Suprapubic skin (tissue), 4 donors: Measurements from ENCODE around the gene UQCRQ. TPM values are rescaled to one million over a fixed set of nuclear protein-coding genes. Genes with fewer than 3 reads are reported as not detected.

Experiments
- DNase-seq, 2 donors: peaks; one replicate each; pipeline ENCODE4 v3.0.0-alpha.2; 2019; ENCODE audit warnings: low spot score in 2 of 2
- H3K27ac ChIP-seq: fragments of 200-600 bp; sonication (generic); one replicate; pipeline ENCODE4 v1.5.1; 2019
- H3K27me3 ChIP-seq: fragments of 200-600 bp; sonication (generic); one replicate; pipeline ENCODE4 v1.5.1; 2019
- H3K36me3 ChIP-seq: fragments of 200-600 bp; sonication (generic); one replicate; pipeline ENCODE4 v1.5.1; 2019
- H3K4me1 ChIP-seq: fragments of 200-600 bp; sonication (generic); one replicate; pipeline ENCODE4 v1.5.1; 2019
- H3K4me3 ChIP-seq: fragments of 200-600 bp; sonication (generic); one replicate; pipeline ENCODE4 v1.5.1; 2019; ENCODE audit warnings: mild to moderate bottlenecking
- H3K9me3 ChIP-seq: fragments of 200-600 bp; sonication (generic); one replicate; pipeline ENCODE4 v1.5.1; 2019
- CTCF ChIP-seq, 2 donors: fragments of 200-600 bp in 1 of 2; fragments of 450-650 bp in 1 of 2; sonication (generic) in 1 of 2; IDR thresholded peaks; one replicate each; pipeline ENCODE4 v1.5.1; 2016 to 2019; ENCODE audit warnings: antibody characterized with exemption in 2 of 2, mild to moderate bottlenecking in 1 of 2, moderate library complexity in 1 of 2
- EP300 ChIP-seq: sonication (generic); formaldehyde crosslinking; IDR thresholded peaks from one replicate; pipeline ENCODE4 v1.6.1; 2017; ENCODE audit warnings: antibody characterized with exemption
- POLR2A ChIP-seq, 2 donors: fragments of 450-650 bp; IDR thresholded peaks; one replicate each; pipeline ENCODE4 v1.6.1; 2017; ENCODE audit warnings: antibody characterized with exemption in 2 of 2, mild to moderate bottlenecking in 2 of 2, moderate library complexity in 2 of 2
- POLR2AphosphoS5 ChIP-seq, 3 donors: sonication (generic); formaldehyde crosslinking; IDR thresholded peaks; one replicate each; pipeline ENCODE4 v1.6.1; 2017; ENCODE audit warnings: antibody characterized with exemption in 3 of 3
- WGBS: methylation state at CpG from one replicate; pipeline ENCODE4 v1.1.5; 2018; 5-methylcytosine and 5-hydroxymethylcytosine counted together
- total RNA-seq, 4 donors: library from RNA; depleted of rRNA; stranded (reverse); fragments of >200 nt; gene quantifications; one replicate each; pipeline ENCODE4 v1.1.0, GENCODE V29; 2016

Gene UQCRQ
- total RNA-seq, 4 donors from 2014 or later, result 124 to 243 (median 161) TPM

- peak; percentile 81 to 89 for DNase-seq
- Histone ChIP-seq H3K9me3 (no peaks in the 10 kb centered on the region), H3K4me3 (peak overlapping the region; percentile 87), H3K4me1 (peaks cover 26% of the 10 kb centered on the region), H3K27ac (peak overlapping the region; percentile 74), H3K27me3 (peaks cover 16% of the 10 kb centered on the region), H3K36me3 (no peaks in the 10 kb centered on the region)
- no peak for TF ChIP-seq POLR2AphosphoS5 (IDR thresholded peaks at IDR 0.05)
- no peak for TF ChIP-seq POLR2A (IDR thresholded peaks at IDR 0.05)
- peak; percentile 60 to 93 for TF ChIP-seq CTCF (IDR thresholded peaks at IDR 0.05)
- TF ChIP-seq EP300, result no peak
- WGBS, result 23% methylated on average over 8 of the region's 75 CpGs
These were observed 36.6 kb upstream of the UQCRQ start for GRCh38 chr5:132829742-132830435.

- H3K4me3 ChIP-seq, result peak within 1 kb of the TSS; percentile 87
- H3K27me3 ChIP-seq, result peaks cover 13% of the 10 kb centered on the region
- peak within 1 kb of the TSS; percentile 74 for H3K27ac ChIP-seq
- H3K4me1 ChIP-seq, result peaks cover 22% of the 10 kb centered on the region
- TF ChIP-seq POLR2AphosphoS5 (IDR thresholded peaks at IDR 0.05) (no peak), POLR2A (IDR thresholded peaks at IDR 0.05) (no peak), EP300 (no peak), CTCF (IDR thresholded peaks at IDR 0.05) (no peak)
- no peaks in the 10 kb centered on the region for H3K9me3 ChIP-seq
- WGBS, result 25% methylated on average over 20 of the region's 78 CpGs
- no peaks in the 10 kb centered on the region for H3K36me3 ChIP-seq
- DNase-seq, result peak in 1 of 2 donors; percentile 68
These were observed 35.9 kb upstream of the UQCRQ start, which contains the start of gene SHROOM1 for GRCh38 chr5:132830436-132831094. SHROOM1 (minus strand) TSS chr5:132830647; CDS start chr5:132826140, 4,507 bp downstream.

- Histone ChIP-seq H3K4me1 (peaks cover 18% of the 10 kb centered on the region), H3K27ac (peak overlapping the region; percentile 74), H3K36me3 (no peaks in the 10 kb centered on the region), H3K9me3 (no peaks in the 10 kb centered on the region), H3K4me3 (peak overlapping the region; percentile 87), H3K27me3 (peaks cover 6% of the 10 kb centered on the region)
- 94% methylated on average over 11 of the region's 15 CpGs for WGBS
- peak in 1 of 2 donors; percentile 69 for DNase-seq
- TF ChIP-seq CTCF (IDR thresholded peaks at IDR 0.05) (no peak), EP300 (no peak), POLR2A (IDR thresholded peaks at IDR 0.05) (no peak), POLR2AphosphoS5 (IDR thresholded peaks at IDR 0.05) (no peak)
These were observed 35.2 kb upstream of the UQCRQ start for GRCh38 chr5:132831095-132831860.

GRCh38 chr5:132832612-132833011 is 33.8 kb upstream of the UQCRQ start:
- WGBS, result 96% methylated on average over 5 of the region's 5 CpGs

More at GRCh38 chr5:132832612-132833011, 33.8 kb upstream of the UQCRQ start:
- no peaks in the 10 kb centered on the region for H3K9me3 ChIP-seq
- H3K27me3 ChIP-seq, result peaks cover 4% of the 10 kb centered on the region
- DNase-seq, result no peak
- H3K27ac ChIP-seq, result no peak overlapping the region
- TF ChIP-seq POLR2AphosphoS5 (IDR thresholded peaks at IDR 0.05), result no peak
- TF ChIP-seq POLR2A (IDR thresholded peaks at IDR 0.05), result no peak
- TF ChIP-seq EP300, result no peak
- no peak for TF ChIP-seq CTCF (IDR thresholded peaks at IDR 0.05)
- H3K36me3 ChIP-seq, result no peaks in the 10 kb centered on the region
- H3K4me3 ChIP-seq, result no peak overlapping the region
- peaks cover 18% of the 10 kb centered on the region for H3K4me1 ChIP-seq
